ENCODE data around the gene C17orf113. TPM values are rescaled to one million over a fixed set of nuclear protein-coding genes. Genes with fewer than 3 reads are reported as not detected.

Gene C17orf113
- total and polyA plus RNA-seq, 2 donors (not counting 1 experiment from before 2014, with no cell fraction given), result 0.07 to 0.66 TPM

DNA sequence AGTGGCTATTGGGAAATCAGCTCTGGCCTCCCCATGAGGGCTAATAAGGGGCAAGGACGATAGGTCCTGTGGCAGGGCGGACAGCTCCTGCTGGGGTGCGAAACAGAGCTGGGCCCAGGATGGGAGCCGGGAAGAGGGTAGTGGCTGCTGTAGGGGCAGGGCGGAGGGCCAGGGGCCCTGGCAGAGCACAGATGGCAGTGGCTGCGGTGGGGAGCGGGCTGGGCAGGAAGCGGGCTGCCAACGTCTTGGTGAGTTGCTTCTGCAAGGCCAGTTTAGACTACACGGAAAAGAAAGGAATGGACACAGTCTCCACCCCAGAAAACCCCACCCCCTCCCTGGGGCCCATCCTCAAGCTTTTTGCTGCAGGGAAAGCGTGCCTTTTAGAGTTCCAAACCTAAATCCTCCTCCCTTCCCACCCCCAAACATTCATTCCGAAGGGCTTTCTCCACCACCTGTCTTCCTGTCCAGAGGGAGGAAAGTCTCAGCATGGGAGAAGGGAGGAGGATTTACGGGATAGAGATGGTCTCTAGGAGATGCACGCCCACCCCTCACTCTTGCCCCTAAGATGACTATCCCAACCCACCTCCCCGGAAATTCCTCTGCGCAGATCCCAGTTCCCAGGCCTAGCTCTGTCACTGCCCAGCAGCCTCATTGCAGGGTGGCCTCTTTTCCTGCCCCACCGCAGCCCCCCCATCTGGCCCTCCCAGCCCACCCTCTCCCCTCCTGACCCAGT lies 23.4 kb downstream of the C17orf113 start:
- Histone ChIP-seq H2AFZ (ENCODE audit: low read length) (no peak overlapping the region), H3K36me3 (ENCODE audit: control insufficient read depth, insufficient read depth, low read length) (peaks cover 15% of the 10 kb centered on the region), H3K4me1 (ENCODE audit: control insufficient read depth, extremely low read depth, insufficient read depth, low read length) (peaks cover 12% of the 10 kb centered on the region), H3K9ac (ENCODE audit: insufficient read depth, low read length) (no peak overlapping the region), H3K79me2 (ENCODE audit: control insufficient read depth, insufficient read depth, low read length) (no peaks in the 10 kb centered on the region), H4K20me1 (ENCODE audit: control insufficient read depth, extremely low read depth, insufficient read depth, low read length) (no peaks in the 10 kb centered on the region), H3K9me3 (ENCODE audit: control insufficient read depth, insufficient read depth, low read depth, low read length) (no peaks in the 10 kb centered on the region), H3K4me2 (ENCODE audit: extremely low read depth, insufficient read depth, low read length) (no peak overlapping the region), H3K4me3 (replicated peaks in 1 of 4; ENCODE audit: control extremely low read depth in 1 of 4, insufficient read depth in 1 of 4, low read depth in 3 of 4, low read length in 4 of 4) (no peak overlapping the region), H3K27ac (ENCODE audit: insufficient read depth, low read length) (no peak overlapping the region), H3K27me3 (ENCODE audit: control insufficient read depth, insufficient read depth, low read length) (peaks cover 2% of the 10 kb centered on the region)
- TF ChIP-seq, protein P1, sequence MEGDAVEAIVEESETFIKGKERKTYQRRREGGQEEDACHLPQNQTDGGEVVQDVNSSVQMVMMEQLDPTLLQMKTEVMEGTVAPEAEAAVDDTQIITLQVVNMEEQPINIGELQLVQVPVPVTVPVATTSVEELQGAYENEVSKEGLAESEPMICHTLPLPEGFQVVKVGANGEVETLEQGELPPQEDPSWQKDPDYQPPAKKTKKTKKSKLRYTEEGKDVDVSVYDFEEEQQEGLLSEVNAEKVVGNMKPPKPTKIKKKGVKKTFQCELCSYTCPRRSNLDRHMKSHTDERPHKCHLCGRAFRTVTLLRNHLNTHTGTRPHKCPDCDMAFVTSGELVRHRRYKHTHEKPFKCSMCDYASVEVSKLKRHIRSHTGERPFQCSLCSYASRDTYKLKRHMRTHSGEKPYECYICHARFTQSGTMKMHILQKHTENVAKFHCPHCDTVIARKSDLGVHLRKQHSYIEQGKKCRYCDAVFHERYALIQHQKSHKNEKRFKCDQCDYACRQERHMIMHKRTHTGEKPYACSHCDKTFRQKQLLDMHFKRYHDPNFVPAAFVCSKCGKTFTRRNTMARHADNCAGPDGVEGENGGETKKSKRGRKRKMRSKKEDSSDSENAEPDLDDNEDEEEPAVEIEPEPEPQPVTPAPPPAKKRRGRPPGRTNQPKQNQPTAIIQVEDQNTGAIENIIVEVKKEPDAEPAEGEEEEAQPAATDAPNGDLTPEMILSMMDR (conservative IDR thresholded peaks at IDR 0.05 in 1 of 2, IDR thresholded peaks at IDR 0.05 in 1 of 2; ENCODE audit: low read depth in 1 of 2, low read length in 2 of 2), result no peak
- no peak for TF ChIP-seq EZH2 (IDR thresholded peaks at IDR 0.05; ENCODE audit: low read length, missing control alignments)
- DNase-seq (ENCODE audit: low read depth in 2 of 2), result no peak

DNA sequence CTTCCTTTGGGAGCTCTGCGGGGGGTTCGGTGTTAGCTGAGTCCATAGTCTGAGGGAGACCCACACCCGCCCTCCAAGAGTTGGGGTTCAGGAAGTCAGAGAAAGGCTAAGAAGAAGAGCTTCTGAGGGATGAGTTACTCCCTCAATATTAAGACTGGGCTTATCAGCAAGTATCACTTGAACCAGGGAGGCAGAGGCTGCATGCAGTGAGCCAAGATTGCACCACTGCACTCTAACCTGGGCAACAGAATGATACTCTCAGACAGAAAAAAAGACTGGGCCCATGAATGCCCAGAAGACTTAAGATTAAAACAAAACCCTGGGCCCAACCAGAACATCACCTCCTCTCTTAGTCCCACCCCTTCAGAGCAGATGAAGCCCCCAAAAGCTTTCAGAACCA lies 24.5 kb downstream of the C17orf113 start:
- Histone ChIP-seq H3K36me3 (ENCODE audit: control insufficient read depth, insufficient read depth, low read length) (peaks cover 15% of the 10 kb centered on the region), H3K9ac (ENCODE audit: insufficient read depth, low read length) (no peak overlapping the region), H2AFZ (ENCODE audit: low read length) (no peak overlapping the region), H3K79me2 (ENCODE audit: control insufficient read depth, insufficient read depth, low read length) (peaks cover 5% of the 10 kb centered on the region), H4K20me1 (ENCODE audit: control insufficient read depth, extremely low read depth, insufficient read depth, low read length) (no peaks in the 10 kb centered on the region), H3K9me3 (ENCODE audit: control insufficient read depth, insufficient read depth, low read depth, low read length) (no peaks in the 10 kb centered on the region), H3K4me3 (replicated peaks in 1 of 4; ENCODE audit: control extremely low read depth in 1 of 4, insufficient read depth in 1 of 4, low read depth in 3 of 4, low read length in 4 of 4) (no peak overlapping the region), H3K4me2 (ENCODE audit: extremely low read depth, insufficient read depth, low read length) (no peak overlapping the region), H3K4me1 (ENCODE audit: control insufficient read depth, extremely low read depth, insufficient read depth, low read length) (peaks cover 14% of the 10 kb centered on the region), H3K27me3 (ENCODE audit: control insufficient read depth, insufficient read depth, low read length) (no peaks in the 10 kb centered on the region), H3K27ac (ENCODE audit: insufficient read depth, low read length) (no peak overlapping the region)
- TF ChIP-seq, protein P1 (conservative IDR thresholded peaks at IDR 0.05 in 1 of 2, IDR thresholded peaks at IDR 0.05 in 1 of 2; ENCODE audit: low read depth in 1 of 2, low read length in 2 of 2), result no peak
- TF ChIP-seq EZH2 (IDR thresholded peaks at IDR 0.05; ENCODE audit: low read length, missing control alignments), result no peak
- DNase-seq (ENCODE audit: low read depth in 2 of 2), result no peak

DNA sequence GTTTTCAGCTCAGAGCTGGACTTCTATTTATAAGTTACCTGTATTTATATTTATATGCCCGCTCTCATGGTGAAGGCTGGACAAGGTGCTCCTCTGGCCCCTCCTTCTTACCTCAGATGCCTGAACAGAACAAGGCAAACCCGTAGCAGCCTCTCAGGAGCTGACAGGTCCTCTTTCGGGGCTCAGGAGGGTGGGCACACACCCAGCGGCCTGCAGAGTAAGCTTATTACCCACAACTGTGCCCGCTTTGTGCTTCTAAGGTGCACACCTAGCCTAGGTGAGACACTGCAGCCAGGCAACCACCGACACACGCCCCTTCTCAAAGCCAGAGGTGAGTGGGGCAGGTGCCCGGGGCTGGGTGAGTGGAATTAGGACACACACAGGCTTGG lies 25.2 kb downstream of the C17orf113 start:
- H2AFZ ChIP-seq (ENCODE audit: low read length), result no peak overlapping the region
- H3K4me1 ChIP-seq (ENCODE audit: control insufficient read depth, extremely low read depth, insufficient read depth, low read length), result peaks cover 16% of the 10 kb centered on the region
- H3K4me2 ChIP-seq (ENCODE audit: extremely low read depth, insufficient read depth, low read length), result peak overlapping the region; percentile 73
- no peaks in the 10 kb centered on the region for H3K27me3 ChIP-seq (ENCODE audit: control insufficient read depth, insufficient read depth, low read length)
- no peak overlapping the region for H3K4me3 ChIP-seq (replicated peaks in 1 of 4; ENCODE audit: control extremely low read depth in 1 of 4, insufficient read depth in 1 of 4, low read depth in 3 of 4, low read length in 4 of 4)
- H3K27ac ChIP-seq (ENCODE audit: insufficient read depth, low read length), result peak overlapping the region; percentile 5
- no peak for DNase-seq (ENCODE audit: low read depth in 2 of 2)
- H3K79me2 ChIP-seq (ENCODE audit: control insufficient read depth, insufficient read depth, low read length), result peaks cover 13% of the 10 kb centered on the region
- no peak overlapping the region for H3K9ac ChIP-seq (ENCODE audit: insufficient read depth, low read length)
- TF ChIP-seq EZH2 (IDR thresholded peaks at IDR 0.05; ENCODE audit: low read length, missing control alignments), result no peak
- TF ChIP-seq, protein P1 (conservative IDR thresholded peaks at IDR 0.05 in 1 of 2, IDR thresholded peaks at IDR 0.05 in 1 of 2; ENCODE audit: low read depth in 1 of 2, low read length in 2 of 2), result no peak
- H4K20me1 ChIP-seq (ENCODE audit: control insufficient read depth, extremely low read depth, insufficient read depth, low read length), result no peaks in the 10 kb centered on the region
- no peaks in the 10 kb centered on the region for H3K9me3 ChIP-seq (ENCODE audit: control insufficient read depth, insufficient read depth, low read depth, low read length)
- peaks cover 15% of the 10 kb centered on the region for H3K36me3 ChIP-seq (ENCODE audit: control insufficient read depth, insufficient read depth, low read length)
